Measurements from ENCODE around the gene MYLK.

Gene MYLK

GRCh38 chr3:123751433-123751832 is 132.7 kb downstream of the MYLK start:
- DNase-seq (ENCODE audit: low spot score), result no peak

GRCh38 chr3:123750659-123751420 is 133.3 kb downstream of the MYLK start:
- no peak for DNase-seq (ENCODE audit: low spot score)

More at GRCh38 chr3:123751433-123751832, 132.7 kb downstream of the MYLK start:
- no peak for TF ChIP-seq CTCF (IDR thresholded peaks at IDR 0.05; ENCODE audit: extremely low read depth, missing control alignments)

GRCh38 chr3:123750209-123750608 is 133.9 kb downstream of the MYLK start:
- DNase-seq (ENCODE audit: low spot score), result no peak
- TF ChIP-seq CTCF (IDR thresholded peaks at IDR 0.05; ENCODE audit: extremely low read depth, missing control alignments), result no peak

More at GRCh38 chr3:123750659-123751420, 133.3 kb downstream of the MYLK start:
- no peak for TF ChIP-seq CTCF (IDR thresholded peaks at IDR 0.05; ENCODE audit: extremely low read depth, missing control alignments)

GRCh38 chr3:123749711-123750110 is 134.4 kb downstream of the MYLK start:
- TF ChIP-seq CTCF (IDR thresholded peaks at IDR 0.05; ENCODE audit: extremely low read depth, missing control alignments), result no peak
- no peak for DNase-seq (ENCODE audit: low spot score)

GRCh38 chr3:123745184-123745855 is 138.8 kb downstream of the MYLK start:
- no peak for DNase-seq (ENCODE audit: low spot score)
- no peak for TF ChIP-seq CTCF (IDR thresholded peaks at IDR 0.05; ENCODE audit: extremely low read depth, missing control alignments)

- DNase-seq (ENCODE audit: low spot score), result no peak
- TF ChIP-seq CTCF (IDR thresholded peaks at IDR 0.05; ENCODE audit: extremely low read depth, missing control alignments), result no peak
These were observed 140.1 kb downstream of the MYLK start for GRCh38 chr3:123744064-123744463.

GRCh38 chr3:123743121-123743520 is 141.0 kb downstream of the MYLK start:
- no peak for DNase-seq (ENCODE audit: low spot score)
- TF ChIP-seq CTCF (IDR thresholded peaks at IDR 0.05; ENCODE audit: extremely low read depth, missing control alignments), result no peak

Measured in GM20000 (cell line).